Activated naive CD4-positive, alpha-beta T cell treated with anti-CD3 and anti-CD28 coated beads, Interleukin-2, amount 50 U/mL, for 24 hours (primary cell): ENCODE measurements around the gene PPEF2.
"Not testable (repeated sequence)": the region's sequence is repeated elsewhere in the genome, so short reads cannot be mapped to it uniquely, and the experiment has no call there.

Experiments
- H3K27ac Mint-ChIP-seq: one replicate; pipeline ENCODE4 v1.8.0; 2021; ENCODE audit warnings: mild to moderate bottlenecking, mixed read lengths
- H3K27me3 Mint-ChIP-seq: one replicate; pipeline ENCODE4 v1.8.0; 2021; ENCODE audit warnings: mixed read lengths
- H3K36me3 Mint-ChIP-seq: one replicate; pipeline ENCODE4 v1.8.0; 2021; ENCODE audit warnings: mixed read lengths
- H3K4me1 Mint-ChIP-seq: one replicate; pipeline ENCODE4 v1.8.0; 2021; ENCODE audit warnings: mixed read lengths
- H3K4me3 Mint-ChIP-seq: one replicate; pipeline ENCODE4 v1.8.0; 2021; ENCODE audit warnings: mild to moderate bottlenecking, mixed read lengths
- H3K9me3 Mint-ChIP-seq: one replicate; pipeline ENCODE4 v1.8.0; 2021; ENCODE audit warnings: mixed read lengths

PPEF2 gene

GRCh38 chr4:75902352-75902751, at the start of gene PPEF2:
Gene PPEF2, minus strand, starts transcription at chr4:75902452. Its CDS starts 6,127 bp downstream, at chr4:75896325.
- H3K4me1 Mint-ChIP-seq = no peaks in the 10 kb centered on the region
- H3K9me3 Mint-ChIP-seq = no peaks in the 10 kb centered on the region
- no peaks in the 10 kb centered on the region for H3K27me3 Mint-ChIP-seq
- H3K4me3 Mint-ChIP-seq = no peak within 1 kb of the TSS
- H3K36me3 Mint-ChIP-seq = no peaks in the 10 kb centered on the region
- H3K27ac Mint-ChIP-seq = no peak within 1 kb of the TSS

GRCh38 chr4:75950213-75950815, 48.1 kb upstream of the PPEF2 start:
- Mint-ChIP-seq H3K27ac (no peak overlapping the region), H3K36me3 (peaks cover 20% of the 10 kb centered on the region), H3K9me3 (no peaks in the 10 kb centered on the region)

GRCh38 chr4:75948822-75949444, 46.7 kb upstream of the PPEF2 start:
- H3K27ac Mint-ChIP-seq = no peak overlapping the region
- peaks cover 18% of the 10 kb centered on the region for H3K36me3 Mint-ChIP-seq
- H3K27me3 Mint-ChIP-seq = no peaks in the 10 kb centered on the region
- H3K4me3 Mint-ChIP-seq = no peak overlapping the region
- H3K9me3 Mint-ChIP-seq = no peaks in the 10 kb centered on the region
- H3K4me1 Mint-ChIP-seq = no peaks in the 10 kb centered on the region

More at GRCh38 chr4:75950213-75950815, 48.1 kb upstream of the PPEF2 start:
- H3K27me3 Mint-ChIP-seq = no peaks in the 10 kb centered on the region
- no peak overlapping the region for H3K4me3 Mint-ChIP-seq
- H3K4me1 Mint-ChIP-seq = no peaks in the 10 kb centered on the region

DNA sequence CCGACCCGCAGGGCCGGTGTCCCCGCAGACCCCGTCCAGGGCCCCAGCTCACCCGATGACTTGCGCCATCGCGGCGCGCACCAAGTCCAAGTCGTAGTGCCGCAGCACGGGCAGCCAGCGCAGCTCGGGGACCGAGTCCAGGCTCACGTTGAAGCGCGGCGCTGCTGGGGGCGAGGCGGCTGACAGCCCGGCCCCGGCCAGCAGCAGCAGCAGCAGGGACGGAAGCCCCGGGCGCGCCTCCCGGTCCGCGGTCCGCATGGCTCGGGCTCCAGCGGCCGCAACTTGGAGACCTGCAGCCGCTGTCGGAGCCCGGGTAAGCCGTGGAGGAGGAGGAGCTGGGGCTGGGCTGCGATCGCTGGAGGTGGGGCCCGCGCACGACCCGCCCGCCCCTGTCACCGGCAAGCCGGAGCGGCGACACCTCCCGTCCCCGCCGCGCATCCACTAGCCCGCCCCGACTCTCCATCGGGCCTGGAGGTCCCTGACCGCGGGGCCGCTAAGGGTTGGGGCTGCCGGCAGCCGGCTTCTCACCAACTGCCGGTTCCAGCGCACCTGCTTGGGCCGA, 38.5 kb upstream of the PPEF2 start, which contains the start of gene NAAA:
TSS of gene NAAA (minus strand) at position 322 of the 562 bp plus-strand sequence. CDS start at position 258, 64 bp downstream.
- H3K4me3 Mint-ChIP-seq = peak within 1 kb of the TSS; percentile 96
- peaks cover 6% of the 10 kb centered on the region for H3K36me3 Mint-ChIP-seq
- no peaks in the 10 kb centered on the region for H3K9me3 Mint-ChIP-seq
- peaks cover 17% of the 10 kb centered on the region for H3K4me1 Mint-ChIP-seq
- H3K27ac Mint-ChIP-seq = peak within 1 kb of the TSS; percentile 97
- H3K27me3 Mint-ChIP-seq = no peaks in the 10 kb centered on the region

DNA sequence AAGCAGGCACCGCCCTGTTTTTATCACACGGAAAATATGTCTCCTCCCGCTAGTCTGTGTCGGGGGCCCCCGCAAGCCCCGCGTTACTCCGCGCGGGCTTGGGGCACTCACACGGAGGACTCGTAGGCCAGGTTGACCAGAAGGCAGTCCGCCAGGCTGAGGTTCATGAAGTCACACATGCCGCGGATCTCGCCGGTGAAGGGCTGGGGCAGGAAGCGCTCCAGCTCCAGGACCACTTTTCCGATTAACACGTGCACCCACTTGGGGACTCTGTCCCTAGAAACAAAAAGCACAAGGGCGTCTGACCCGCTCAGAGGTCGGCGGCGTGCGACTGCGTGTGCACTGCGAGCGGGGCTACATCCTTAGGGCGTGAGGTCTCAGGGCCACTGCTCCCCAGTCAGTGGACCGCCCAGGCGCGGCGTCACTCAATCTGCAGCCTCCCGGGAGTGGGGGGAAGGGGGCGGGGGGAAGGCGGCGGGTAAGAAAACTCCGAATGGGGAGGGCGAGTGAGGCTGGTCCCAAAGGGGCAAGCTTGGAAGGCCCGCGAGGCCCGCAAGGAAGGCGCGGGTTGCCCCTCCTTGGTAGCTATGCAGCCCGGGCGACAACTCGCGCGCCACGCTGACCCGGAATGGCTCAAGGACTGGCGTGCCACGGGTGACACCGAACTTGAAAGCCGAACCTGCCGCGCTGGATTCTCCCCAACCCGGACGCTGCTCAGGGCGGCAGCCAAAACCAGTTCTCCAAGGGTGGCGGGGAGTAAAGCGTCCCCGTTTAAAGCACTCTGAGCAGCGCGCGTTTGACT, 37.8 kb upstream of the PPEF2 start:
- Mint-ChIP-seq H3K4me1 (peaks cover 17% of the 10 kb centered on the region), H3K4me3 (peak overlapping the region; percentile 96), H3K9me3 (no peaks in the 10 kb centered on the region), H3K27me3 (no peaks in the 10 kb centered on the region), H3K36me3 (peaks cover 4% of the 10 kb centered on the region), H3K27ac (peak overlapping the region; percentile 97)

DNA sequence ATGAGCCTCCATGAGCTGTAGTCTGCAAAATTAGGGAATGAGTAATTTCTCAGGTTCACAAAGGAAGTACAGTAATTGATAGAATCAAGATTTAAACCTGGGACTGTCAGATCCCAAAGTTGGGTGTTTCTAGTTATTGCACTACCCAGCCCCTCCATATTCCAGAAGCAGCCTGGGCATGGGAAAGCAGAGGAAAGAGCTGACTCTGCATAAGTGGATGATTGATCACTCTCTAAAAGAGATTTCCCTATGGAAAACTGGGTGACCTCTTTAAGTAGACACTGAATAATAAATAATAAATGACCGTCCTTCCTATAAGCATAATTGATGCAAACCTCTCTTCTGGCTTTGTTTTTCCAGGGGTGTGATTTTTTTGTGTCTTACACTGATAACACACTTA, 33.4 kb upstream of the PPEF2 start:
- no peak overlapping the region for H3K27ac Mint-ChIP-seq
- peaks cover 7% of the 10 kb centered on the region for H3K36me3 Mint-ChIP-seq

GRCh38 chr4:75930152-75930551, 27.9 kb upstream of the PPEF2 start:
- Mint-ChIP-seq H3K27me3 (no peaks in the 10 kb centered on the region), H3K4me3 (no peak overlapping the region), H3K4me1 (peaks cover 4% of the 10 kb centered on the region), H3K36me3 (peaks cover 14% of the 10 kb centered on the region), H3K27ac (no peak overlapping the region), H3K9me3 (no peaks in the 10 kb centered on the region)

More for the DNA sequence above, 33.4 kb upstream of the PPEF2 start:
- H3K27me3 Mint-ChIP-seq = no peaks in the 10 kb centered on the region
- H3K4me1 Mint-ChIP-seq = peaks cover 17% of the 10 kb centered on the region
- H3K9me3 Mint-ChIP-seq = no peaks in the 10 kb centered on the region
- no peak overlapping the region for H3K4me3 Mint-ChIP-seq

DNA sequence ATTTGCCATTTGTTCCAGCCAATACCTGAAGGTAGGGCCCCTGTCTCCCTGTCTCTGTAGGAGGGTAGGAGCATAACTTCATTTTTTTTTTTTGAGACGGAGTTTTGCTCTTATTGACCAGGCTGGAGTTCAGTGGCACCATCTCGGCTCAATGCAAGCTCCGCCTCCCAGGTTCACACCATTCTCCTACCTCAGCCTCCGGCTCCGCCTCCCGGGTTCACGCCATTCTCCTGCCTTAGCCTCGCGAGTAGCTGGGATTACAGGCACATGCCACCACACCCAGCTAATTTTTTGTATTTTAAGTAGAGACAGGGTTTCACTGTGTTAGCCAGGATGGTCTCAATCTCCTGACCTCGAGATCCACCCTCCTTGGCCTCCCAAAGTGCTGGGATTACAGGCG, 22.7 kb upstream of the PPEF2 start:
- H3K4me1 Mint-ChIP-seq, H3K9me3 Mint-ChIP-seq, H3K4me3 Mint-ChIP-seq, H3K27me3 Mint-ChIP-seq: not testable (repeated sequence)
- Mint-ChIP-seq H3K36me3 (peaks cover 15% of the 10 kb centered on the region), H3K27ac (peak overlapping the region; percentile 68)

DNA sequence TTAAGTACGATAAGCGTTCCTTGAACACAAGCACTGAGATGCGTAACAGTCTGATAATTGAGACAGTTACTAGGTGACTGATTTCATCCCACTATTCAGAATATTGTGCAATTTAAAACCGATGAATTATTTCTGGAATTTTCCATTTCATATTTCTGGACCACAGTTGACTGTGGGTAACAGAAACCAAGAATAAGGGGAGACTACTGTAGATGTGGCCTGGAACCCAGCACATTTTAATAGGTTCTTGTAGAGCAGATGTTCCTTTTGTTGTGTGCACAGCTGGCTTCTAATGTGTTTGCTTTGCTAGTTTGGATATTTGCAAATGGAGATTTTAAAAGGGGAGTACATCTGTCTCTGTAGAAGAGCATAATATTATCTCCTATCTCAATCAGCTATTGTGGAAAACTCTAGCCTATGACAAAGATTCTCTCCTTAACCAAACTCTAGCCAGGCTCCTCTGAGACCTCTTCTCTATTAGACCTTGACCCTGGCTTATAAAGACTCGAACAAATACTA, 22.1 kb upstream of the PPEF2 start:
- peaks cover 4% of the 10 kb centered on the region for H3K4me1 Mint-ChIP-seq
- peaks cover 15% of the 10 kb centered on the region for H3K36me3 Mint-ChIP-seq
- H3K4me3 Mint-ChIP-seq = no peak overlapping the region
- peak overlapping the region; percentile 68 for H3K27ac Mint-ChIP-seq
- no peaks in the 10 kb centered on the region for H3K27me3 Mint-ChIP-seq
- H3K9me3 Mint-ChIP-seq = no peaks in the 10 kb centered on the region

- Mint-ChIP-seq H3K4me1 (no peaks in the 10 kb centered on the region), H3K36me3 (peaks cover 8% of the 10 kb centered on the region), H3K27ac (no peak overlapping the region), H3K4me3 (no peak overlapping the region), H3K27me3 (no peaks in the 10 kb centered on the region), H3K9me3 (no peaks in the 10 kb centered on the region)
These were observed 20.3 kb upstream of the PPEF2 start for GRCh38 chr4:75922588-75922987.

- Mint-ChIP-seq H3K27ac (no peak overlapping the region), H3K36me3 (peaks cover 8% of the 10 kb centered on the region), H3K9me3 (no peaks in the 10 kb centered on the region), H3K27me3 (no peaks in the 10 kb centered on the region), H3K4me1 (no peaks in the 10 kb centered on the region), H3K4me3 (no peak overlapping the region)
These were observed 19.7 kb upstream of the PPEF2 start for GRCh38 chr4:75921910-75922309.

GRCh38 chr4:75920327-75920726, 18.1 kb upstream of the PPEF2 start:
- no peak overlapping the region for H3K4me3 Mint-ChIP-seq
- no peaks in the 10 kb centered on the region for H3K4me1 Mint-ChIP-seq
- H3K27ac Mint-ChIP-seq = no peak overlapping the region
- H3K36me3 Mint-ChIP-seq = peaks cover 6% of the 10 kb centered on the region
- H3K27me3 Mint-ChIP-seq = no peaks in the 10 kb centered on the region
- no peaks in the 10 kb centered on the region for H3K9me3 Mint-ChIP-seq

GRCh38 chr4:75919920-75920319, 17.7 kb upstream of the PPEF2 start:
- Mint-ChIP-seq H3K9me3 (no peaks in the 10 kb centered on the region), H3K4me1 (no peaks in the 10 kb centered on the region), H3K4me3 (no peak overlapping the region), H3K27ac (no peak overlapping the region), H3K36me3 (peaks cover 6% of the 10 kb centered on the region), H3K27me3 (no peaks in the 10 kb centered on the region)

- no peak overlapping the region for H3K27ac Mint-ChIP-seq
- no peaks in the 10 kb centered on the region for H3K27me3 Mint-ChIP-seq
- H3K36me3 Mint-ChIP-seq = peaks cover 11% of the 10 kb centered on the region
- no peaks in the 10 kb centered on the region for H3K4me1 Mint-ChIP-seq
- no peak overlapping the region for H3K4me3 Mint-ChIP-seq
- no peaks in the 10 kb centered on the region for H3K9me3 Mint-ChIP-seq
These were observed 13.9 kb upstream of the PPEF2 start for GRCh38 chr4:75916091-75916661.

DNA sequence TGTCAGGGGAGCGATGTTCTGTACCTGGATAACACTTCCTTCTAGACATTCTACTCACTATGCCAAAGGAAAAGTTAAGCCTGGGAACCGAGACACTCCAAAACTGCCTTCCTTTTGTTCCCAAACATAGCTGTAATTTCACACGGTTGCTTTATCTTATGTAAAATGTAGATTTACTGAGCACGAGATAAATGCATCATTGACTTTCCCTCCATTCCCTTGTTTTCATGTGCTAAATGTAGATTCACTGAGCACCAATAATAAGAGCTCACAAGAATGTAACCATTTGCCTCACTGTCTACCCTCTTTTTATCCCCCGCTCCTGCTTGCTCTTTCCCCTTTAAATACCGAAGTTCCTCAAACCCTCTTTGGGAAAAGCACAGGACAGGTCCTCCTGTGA, 10.7 kb upstream of the PPEF2 start:
- H3K36me3 Mint-ChIP-seq = peaks cover 17% of the 10 kb centered on the region
- H3K27me3 Mint-ChIP-seq = no peaks in the 10 kb centered on the region
- no peaks in the 10 kb centered on the region for H3K4me1 Mint-ChIP-seq
- no peaks in the 10 kb centered on the region for H3K9me3 Mint-ChIP-seq
- H3K27ac Mint-ChIP-seq = no peak overlapping the region
- no peak overlapping the region for H3K4me3 Mint-ChIP-seq
